ENCODE measurements around the gene GSTT2B.
"Not testable (repeated sequence)": the region's sequence is repeated elsewhere in the genome, so short reads cannot be mapped to it uniquely, and the experiment has no call there.

Gene GSTT2B

DNA sequence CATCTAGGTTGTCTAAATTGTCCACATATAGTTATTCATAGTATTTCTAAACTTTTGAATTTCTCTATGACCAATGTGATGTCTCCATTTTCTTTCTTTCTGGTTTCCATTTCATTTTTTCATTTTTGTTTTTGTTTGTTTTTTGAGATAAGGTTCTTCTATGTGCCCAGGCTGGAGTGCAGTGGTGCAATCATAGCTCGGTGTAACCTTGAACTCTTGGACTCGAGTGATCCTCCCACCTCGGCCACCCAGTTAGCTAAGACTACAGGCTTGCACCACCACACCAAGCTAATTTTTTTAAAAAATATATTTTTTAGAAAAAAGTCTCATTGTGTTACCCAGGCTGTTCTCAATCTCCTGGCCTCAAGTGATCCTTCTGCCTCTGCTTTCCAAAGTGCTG is 36.1 kb upstream of the GSTT2B start:
- TF ChIP-seq, protein P1, sequence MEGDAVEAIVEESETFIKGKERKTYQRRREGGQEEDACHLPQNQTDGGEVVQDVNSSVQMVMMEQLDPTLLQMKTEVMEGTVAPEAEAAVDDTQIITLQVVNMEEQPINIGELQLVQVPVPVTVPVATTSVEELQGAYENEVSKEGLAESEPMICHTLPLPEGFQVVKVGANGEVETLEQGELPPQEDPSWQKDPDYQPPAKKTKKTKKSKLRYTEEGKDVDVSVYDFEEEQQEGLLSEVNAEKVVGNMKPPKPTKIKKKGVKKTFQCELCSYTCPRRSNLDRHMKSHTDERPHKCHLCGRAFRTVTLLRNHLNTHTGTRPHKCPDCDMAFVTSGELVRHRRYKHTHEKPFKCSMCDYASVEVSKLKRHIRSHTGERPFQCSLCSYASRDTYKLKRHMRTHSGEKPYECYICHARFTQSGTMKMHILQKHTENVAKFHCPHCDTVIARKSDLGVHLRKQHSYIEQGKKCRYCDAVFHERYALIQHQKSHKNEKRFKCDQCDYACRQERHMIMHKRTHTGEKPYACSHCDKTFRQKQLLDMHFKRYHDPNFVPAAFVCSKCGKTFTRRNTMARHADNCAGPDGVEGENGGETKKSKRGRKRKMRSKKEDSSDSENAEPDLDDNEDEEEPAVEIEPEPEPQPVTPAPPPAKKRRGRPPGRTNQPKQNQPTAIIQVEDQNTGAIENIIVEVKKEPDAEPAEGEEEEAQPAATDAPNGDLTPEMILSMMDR (conservative IDR thresholded peaks at IDR 0.05; ENCODE audit: low read depth, low read length): no peak

DNA sequence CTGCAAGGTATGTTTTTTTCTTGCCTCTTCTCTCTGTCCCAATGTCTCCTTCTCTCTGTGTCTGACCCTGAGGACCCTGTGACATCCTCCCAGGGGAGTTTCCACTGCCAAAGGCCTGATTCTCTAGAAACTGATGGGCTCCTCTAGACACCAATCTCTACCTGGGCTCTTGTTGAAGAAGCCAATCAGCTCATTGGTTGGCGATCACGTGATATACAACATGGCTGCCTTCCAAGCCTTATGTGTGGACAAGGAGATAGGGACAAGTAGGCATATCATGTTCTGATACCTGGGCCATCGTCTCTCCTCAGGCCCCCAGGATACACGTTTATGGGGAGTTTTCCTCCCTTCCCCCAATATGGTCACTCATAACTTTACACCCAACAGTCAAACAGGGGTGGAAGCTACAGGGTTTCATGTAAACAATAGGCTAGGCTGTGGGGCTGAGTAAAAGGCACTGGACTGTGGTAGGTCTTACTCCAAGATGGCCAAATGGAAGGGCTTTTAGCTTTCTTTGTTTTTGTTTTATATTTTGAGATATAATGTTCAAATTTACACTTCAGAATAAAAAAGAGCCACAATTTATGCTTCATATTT is 32.7 kb upstream of the GSTT2B start:
- not testable (repeated sequence) for H3K4me3 ChIP-seq (ENCODE audit: low read depth, low read length); DNase-seq (ENCODE audit: low read depth)

More for the DNA sequence above, 36.1 kb upstream of the GSTT2B start:
- DNase-seq (ENCODE audit: low read depth): no peak
- H3K4me3 ChIP-seq (ENCODE audit: low read depth, low read length): no peak overlapping the region

DNA sequence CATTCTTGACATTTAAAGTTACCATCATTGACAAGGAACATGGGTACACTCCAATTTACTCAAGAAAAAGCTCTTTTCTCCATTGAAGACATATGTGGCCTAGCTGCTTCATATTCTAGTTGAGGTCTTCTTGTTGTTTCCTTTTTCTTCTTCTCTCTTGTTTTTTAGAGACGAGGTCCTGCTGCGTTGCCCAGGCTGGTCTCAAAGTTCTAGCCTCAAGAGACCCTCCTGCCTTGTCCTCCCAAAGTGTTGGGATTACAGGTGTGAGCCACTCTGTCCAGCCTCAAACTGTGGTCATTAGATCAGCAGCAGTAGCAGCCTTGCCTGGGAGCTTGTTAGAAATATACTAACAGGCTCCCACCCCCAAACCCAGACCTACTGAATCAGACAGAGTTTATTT is 32.1 kb upstream of the GSTT2B start:
- H3K4me3 ChIP-seq (ENCODE audit: low read depth, low read length); DNase-seq (ENCODE audit: low read depth): not testable (repeated sequence)

DNA sequence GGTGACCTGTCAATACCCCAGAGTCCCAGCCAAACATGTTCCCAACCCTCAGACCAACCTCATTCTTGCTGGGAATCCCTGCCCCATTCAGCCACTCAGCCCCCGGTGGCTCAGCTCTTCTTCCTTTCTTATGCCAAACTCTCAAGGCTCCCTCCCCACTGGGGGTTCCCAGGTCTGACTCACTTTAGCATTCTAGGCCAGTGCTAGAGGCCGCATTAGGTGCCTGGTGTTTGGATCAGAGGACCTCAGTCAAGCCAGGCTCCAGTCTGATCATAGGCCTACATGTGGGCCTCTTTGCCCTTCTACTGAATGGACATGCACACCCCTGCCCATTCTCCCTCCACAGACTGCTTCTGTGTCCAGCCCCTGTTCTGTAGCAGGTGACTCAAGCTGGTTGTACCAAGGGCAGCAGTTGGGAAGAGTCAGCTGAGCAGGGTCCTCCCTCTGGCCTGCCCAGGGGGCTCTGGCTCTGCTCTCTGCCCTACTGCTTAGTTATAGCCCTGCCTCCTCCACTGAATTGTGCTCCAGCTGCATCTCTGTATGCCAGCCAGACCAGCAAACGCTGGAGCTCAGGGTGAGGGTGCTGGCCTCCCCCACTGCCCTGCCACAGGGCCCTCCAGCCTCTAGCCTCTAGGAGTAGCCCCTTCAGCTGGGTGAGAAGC is 28.7 kb upstream of the GSTT2B start:
- H3K4me3 ChIP-seq (ENCODE audit: low read depth, low read length): not testable (repeated sequence)
- DNase-seq (ENCODE audit: low read depth): peak; percentile 52

DNA sequence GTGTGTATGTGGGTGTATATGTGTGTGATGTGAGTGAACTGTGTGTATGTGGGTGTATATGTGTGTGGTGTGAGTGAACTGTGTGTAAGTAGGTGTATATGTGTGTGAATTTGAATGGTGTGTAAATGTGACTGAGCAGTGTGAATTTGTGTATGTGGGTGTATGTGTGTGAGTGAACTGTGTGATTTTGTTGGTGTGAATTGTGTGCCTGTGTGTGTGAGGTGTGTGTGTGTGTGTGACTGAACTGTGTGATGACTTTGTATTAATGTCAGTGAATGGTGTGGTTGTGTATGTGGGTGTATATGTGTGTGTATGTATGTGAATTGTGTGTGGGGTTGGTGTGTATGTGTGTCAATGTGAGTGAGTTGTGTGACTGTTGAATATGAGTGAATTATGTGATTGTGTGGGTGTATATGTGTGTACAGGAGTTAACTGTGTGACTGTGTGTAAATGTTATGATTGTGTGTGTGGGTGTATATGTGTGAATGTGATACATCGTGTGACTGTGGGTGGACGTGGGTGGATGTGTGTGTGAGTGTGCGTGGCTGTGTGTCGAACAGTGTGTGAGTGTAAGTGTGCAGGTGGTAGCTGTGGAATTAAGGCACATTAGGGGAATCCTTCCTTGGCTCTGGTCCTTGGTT is 25.7 kb upstream of the GSTT2B start:
- not testable (repeated sequence) for DNase-seq (ENCODE audit: low read depth); H3K4me3 ChIP-seq (ENCODE audit: low read depth, low read length)

DNA sequence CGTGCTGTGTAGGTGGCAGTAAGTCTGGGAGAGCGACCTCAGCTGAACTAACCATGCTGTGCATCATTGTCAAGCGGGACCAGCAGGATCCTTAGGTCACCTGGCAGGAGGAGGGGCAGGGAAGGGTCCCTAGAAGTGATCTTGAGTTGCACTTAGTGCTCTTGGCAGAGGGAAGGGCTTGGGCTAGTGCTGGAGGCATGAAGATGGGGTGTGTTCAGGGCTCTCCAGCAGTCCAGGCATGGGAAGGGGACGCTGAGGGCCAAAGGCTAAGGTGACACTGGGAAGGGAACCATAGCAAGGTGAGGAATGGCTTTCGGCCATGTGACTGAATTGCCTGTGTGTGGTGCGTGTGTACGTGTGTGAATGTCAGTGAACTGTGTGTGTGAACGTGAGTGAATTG is 25.1 kb upstream of the GSTT2B start:
- H3K4me3 ChIP-seq (ENCODE audit: low read depth, low read length); DNase-seq (ENCODE audit: low read depth): not testable (repeated sequence)

DNA sequence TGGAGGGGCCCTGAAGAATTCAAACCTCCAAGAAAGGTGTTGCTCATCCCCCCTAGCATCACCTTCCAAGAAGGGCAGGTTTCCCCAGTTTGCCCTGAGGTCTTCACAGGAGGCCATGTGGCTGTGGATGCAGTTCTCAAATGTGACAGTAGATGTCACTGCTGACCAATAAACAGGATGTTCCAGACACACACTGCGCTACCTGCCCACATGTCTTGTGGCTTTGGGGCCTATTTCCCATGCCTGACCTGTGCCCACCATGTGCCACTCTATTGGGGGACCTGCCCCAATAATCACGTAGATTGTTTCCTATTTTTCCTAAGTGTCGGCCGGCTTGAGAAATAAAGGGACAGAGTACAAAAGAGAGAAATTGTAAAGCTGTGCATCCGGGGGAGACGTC is 23.4 kb upstream of the GSTT2B start:
- peak; percentile 35 for DNase-seq (ENCODE audit: low read depth)
- no peak overlapping the region for H3K4me3 ChIP-seq (ENCODE audit: low read depth, low read length)
- TF ChIP-seq, protein P1 (conservative IDR thresholded peaks at IDR 0.05; ENCODE audit: low read depth, low read length): peak; percentile 62

DNA sequence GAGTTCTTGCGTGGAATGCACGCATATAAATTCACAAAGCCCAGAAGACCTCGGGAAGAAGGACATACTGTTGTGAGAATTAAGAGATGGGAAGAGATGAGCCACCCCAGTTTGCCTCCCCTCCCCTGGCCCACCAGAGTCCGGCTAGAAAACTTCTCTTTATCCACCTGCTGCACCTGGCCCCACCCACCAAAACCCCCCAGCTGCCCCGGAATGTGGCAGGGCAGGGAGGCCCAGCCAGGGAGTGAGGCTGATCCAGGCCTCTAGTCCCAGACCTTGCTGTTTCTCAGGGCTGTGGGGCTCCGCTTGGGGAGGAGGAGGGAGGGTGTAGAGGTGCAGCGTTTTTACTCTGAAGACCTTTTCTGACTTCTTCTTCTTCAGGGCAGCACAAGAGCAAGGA is 19.6 kb upstream of the GSTT2B start:
- not testable (repeated sequence) for DNase-seq (ENCODE audit: low read depth); H3K4me3 ChIP-seq (ENCODE audit: low read depth, low read length)

DNA sequence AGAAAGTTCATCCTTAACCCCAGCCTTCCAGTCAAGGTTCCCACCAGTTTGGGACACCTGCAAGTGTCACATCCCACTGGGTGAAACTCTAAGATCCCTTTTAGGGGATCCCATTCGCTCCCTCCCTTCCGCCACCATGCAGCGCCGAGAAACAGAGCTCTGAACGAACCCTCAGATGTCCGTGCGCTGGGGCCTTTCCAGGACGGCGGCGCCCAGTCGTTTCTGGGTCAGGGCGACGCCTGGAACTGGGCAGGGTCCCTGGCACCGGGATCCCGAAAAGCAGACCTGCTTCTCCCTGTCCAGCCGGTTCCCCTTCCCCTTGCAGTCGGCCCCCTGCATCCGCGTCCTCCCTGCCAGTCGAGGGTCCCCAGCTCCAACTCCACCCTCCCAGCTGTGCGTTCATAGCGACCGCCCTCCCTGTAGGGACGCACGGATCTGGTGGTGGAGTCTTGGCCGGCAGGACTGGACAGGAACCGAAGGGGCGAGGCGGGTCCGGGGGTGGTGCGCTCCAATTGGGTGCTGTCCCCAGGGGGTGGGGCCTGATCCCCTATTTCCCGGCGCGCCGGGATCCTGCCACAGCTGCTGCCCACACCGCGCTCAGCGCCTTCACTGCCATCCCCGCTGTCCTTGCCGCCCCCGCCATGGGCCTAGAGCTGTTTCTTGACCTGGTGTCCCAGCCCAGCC is 18.7 kb upstream of the GSTT2B start, which contains the start of gene GSTT2:
TSS of gene GSTT2 (plus strand) at position 578 of the 684 bp plus-strand sequence.
- not testable (repeated sequence) for H3K4me3 ChIP-seq (ENCODE audit: low read depth, low read length); DNase-seq (ENCODE audit: low read depth)

DNA sequence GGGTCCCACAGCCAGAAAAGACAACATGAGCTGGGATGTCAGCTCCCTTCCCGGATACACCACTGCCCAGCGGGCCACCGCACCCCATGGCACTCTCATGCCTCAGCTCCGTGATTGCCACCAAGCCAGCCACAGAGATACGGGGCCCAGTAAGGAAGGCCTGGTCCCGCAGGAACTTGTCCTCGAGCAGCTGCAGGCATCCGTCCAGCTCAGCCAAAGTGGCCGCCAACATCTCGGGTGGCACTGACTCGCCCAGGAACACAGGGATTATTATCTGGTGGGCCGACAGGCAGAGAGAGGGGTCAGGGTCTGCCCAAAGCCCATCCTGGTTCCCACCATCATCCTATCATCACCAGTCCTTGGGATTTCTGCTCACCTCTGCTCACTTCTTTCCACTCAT is 16.3 kb upstream of the GSTT2B start:
- DNase-seq (ENCODE audit: low read depth); H3K4me3 ChIP-seq (ENCODE audit: low read depth, low read length): not testable (repeated sequence)

DNA sequence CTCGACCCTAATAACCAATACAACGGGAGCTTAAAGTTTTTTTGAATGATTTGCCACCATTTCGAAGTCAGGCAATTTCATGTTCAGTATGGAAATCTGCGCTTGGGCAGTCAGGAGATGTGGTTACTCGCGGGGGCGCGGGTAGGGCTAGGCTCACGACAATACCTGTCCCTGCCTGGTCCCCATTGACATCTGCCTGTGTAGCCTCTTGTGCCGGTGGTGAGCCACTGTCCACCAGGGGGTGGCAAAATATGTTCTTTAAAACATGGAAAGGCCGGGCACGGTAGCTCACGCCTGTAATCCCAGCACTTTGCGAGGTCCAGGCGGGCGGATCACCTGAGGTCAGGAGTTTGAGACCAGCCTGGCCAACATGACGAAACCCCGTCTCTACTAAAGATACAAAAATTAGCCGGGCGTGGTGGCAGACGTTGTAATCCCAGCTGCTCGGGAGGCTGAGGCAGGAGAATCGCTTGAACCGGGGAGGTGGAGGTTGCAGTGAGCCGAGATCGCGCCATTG is 13.9 kb upstream of the GSTT2B start:
- DNase-seq (ENCODE audit: low read depth); H3K4me3 ChIP-seq (ENCODE audit: low read depth, low read length): not testable (repeated sequence)

DNA sequence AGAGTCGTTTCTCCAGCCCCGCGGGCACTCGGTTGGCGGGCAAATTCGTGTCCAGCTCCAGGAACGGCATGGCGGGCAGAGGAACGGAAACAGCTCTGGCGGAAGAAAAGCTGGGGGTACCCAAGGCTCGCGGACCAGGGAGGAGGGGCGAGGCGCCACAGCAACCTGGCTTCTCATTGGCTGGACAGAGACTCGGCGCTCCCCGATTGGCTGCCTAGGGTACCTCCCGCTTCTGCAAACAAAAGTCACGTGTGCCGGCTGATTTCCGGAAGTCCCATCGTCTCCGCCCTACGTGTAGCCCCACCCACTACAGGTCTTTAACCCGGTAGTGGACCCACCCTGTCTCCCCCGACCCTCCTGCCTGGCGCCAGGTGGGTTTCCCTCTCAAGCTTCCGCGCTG is 13.3 kb upstream of the GSTT2B start, which contains the start of gene DDT:
TSS of gene DDT (minus strand) at position 97 of the 400 bp plus-strand sequence. CDS start at position 70, 27 bp downstream.
- not testable (repeated sequence) for DNase-seq (ENCODE audit: low read depth); H3K4me3 ChIP-seq (ENCODE audit: low read depth, low read length)

DNA sequence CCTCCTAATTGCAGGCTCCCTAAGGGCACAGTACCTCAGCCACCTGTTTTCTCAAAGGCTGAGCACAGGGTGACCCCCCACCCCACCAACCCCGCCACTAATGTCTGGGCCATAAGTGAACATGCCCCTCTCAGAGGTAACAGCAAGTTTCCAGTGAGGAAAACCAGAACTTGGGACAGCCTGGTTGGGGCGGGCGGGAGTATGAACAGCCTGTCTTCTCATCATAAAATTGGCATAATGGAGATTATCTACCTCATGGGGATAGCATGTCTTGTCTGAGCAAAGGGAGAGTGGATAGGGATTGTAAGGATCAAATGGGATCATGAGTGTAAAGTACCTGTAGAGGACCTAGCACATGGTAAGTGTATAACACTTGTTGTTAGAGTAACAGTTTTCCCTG is 10.9 kb upstream of the GSTT2B start:
- H3K4me3 ChIP-seq (ENCODE audit: low read depth, low read length); DNase-seq (ENCODE audit: low read depth): not testable (repeated sequence)
